GM19099 (cell line): ENCODE data around the gene MANEAL.

Experiments used
- POLR2A ChIP-seq: IDR thresholded peaks from 3 replicates; pipeline ENCODE4 v1.6.1; 2011; ENCODE audit warnings: low read depth; ENCODE audit not compliant: insufficient read length; ENCODE audit errors: extremely low read depth

The MANEAL gene

GRCh38 chr1:37808369-37809319, 15.0 kb downstream of the MANEAL start:
- TF ChIP-seq POLR2A: no peak

- TF ChIP-seq POLR2A: no peak
These were observed 16.3 kb downstream of the MANEAL start for GRCh38 chr1:37809942-37810341.

- TF ChIP-seq POLR2A: no peak
These were observed 17.5 kb downstream of the MANEAL start for GRCh38 chr1:37811027-37811655.

- TF ChIP-seq POLR2A: no peak
These were observed 20.0 kb downstream of the MANEAL start for GRCh38 chr1:37813529-37814145.

GRCh38 chr1:37814252-37814651, 20.6 kb downstream of the MANEAL start:
- no peak for TF ChIP-seq POLR2A

- TF ChIP-seq POLR2A: no peak
These were observed 23.8 kb downstream of the MANEAL start for GRCh38 chr1:37817481-37817880.

GRCh38 chr1:37821481-37821880, 27.8 kb downstream of the MANEAL start:
- TF ChIP-seq POLR2A: no peak

GRCh38 chr1:37822906-37823815, 29.5 kb downstream of the MANEAL start:
- TF ChIP-seq POLR2A: no peak

GRCh38 chr1:37824001-37824400, 30.4 kb downstream of the MANEAL start:
- TF ChIP-seq POLR2A: no peak

- TF ChIP-seq POLR2A: no peak
These were observed 31.9 kb downstream of the MANEAL start for GRCh38 chr1:37825506-37825905.

- TF ChIP-seq POLR2A: no peak
These were observed 34.9 kb downstream of the MANEAL start for GRCh38 chr1:37828410-37829074.

GRCh38 chr1:37831109-37831508, 37.5 kb downstream of the MANEAL start:
- TF ChIP-seq POLR2A: no peak

- no peak for TF ChIP-seq POLR2A
These were observed 38.2 kb downstream of the MANEAL start for GRCh38 chr1:37831809-37832208.

GRCh38 chr1:37836788-37837187, 43.1 kb downstream of the MANEAL start:
- no peak for TF ChIP-seq POLR2A

- no peak for TF ChIP-seq POLR2A
These were observed 46.0 kb downstream of the MANEAL start for GRCh38 chr1:37839676-37840075.

- TF ChIP-seq POLR2A: no peak
These were observed 47.1 kb downstream of the MANEAL start for GRCh38 chr1:37840711-37841110.
